ENCODE results near the gene NAPA.

- TF ChIP-seq CBFB (CRISPR knock-in tag; IDR thresholded peaks at IDR 0.05; ENCODE audit: low read depth) = no peak
- no peak for TF ChIP-seq PRDM15 (CRISPR knock-in tag; IDR thresholded peaks at IDR 0.05)
- TF ChIP-seq MXD4 (CRISPR knock-in tag; IDR thresholded peaks at IDR 0.05; ENCODE audit: borderline replicate concordance) = no peak
- no peak for TF ChIP-seq CTCF (IDR thresholded peaks at IDR 0.05)
- TF ChIP-seq SP1 (CRISPR knock-in tag; conservative IDR thresholded peaks at IDR 0.05) = no peak
Observed at GRCh38 chr19:47512948-47513319, 1.9 kb downstream of the NAPA start.
